Smooth muscle cell (in vitro differentiated cells): ENCODE measurements around the gene IQUB. TPM values are rescaled to one million over a fixed set of nuclear protein-coding genes. Genes with fewer than 3 reads are reported as not detected.

Experiments used
- DNase-seq: peaks from one replicate; lab custom pipeline; 2025; ENCODE audit not compliant: unreplicated experiment; lab: John Stamatoyannopoulos, UW
- H2AFZ ChIP-seq: fragments of 200-600 bp; sonication (generic); 2 replicates; pipeline ENCODE4 v1.6.0; 2016; ENCODE audit warnings: antibody characterized with exemption, low read depth, mild to moderate bottlenecking
- H3F3A ChIP-seq: fragments of 200-600 bp; sonication (generic); 2 replicates; pipeline ENCODE4 v1.6.0; 2017; ENCODE audit warnings: antibody characterized with exemption, low read depth
- H3K27ac ChIP-seq: fragments of 200-600 bp; sonication (generic); 2 replicates; pipeline ENCODE4 v1.5.1; 2016; ENCODE audit warnings: low read depth, mild to moderate bottlenecking
- H3K27me3 ChIP-seq: fragments of 200-600 bp; sonication (generic); 2 replicates; pipeline ENCODE4 v1.6.1; 2016; ENCODE audit warnings: low read depth, mild to moderate bottlenecking
- H3K36me3 ChIP-seq: fragments of 200-600 bp; sonication (generic); 2 replicates; pipeline ENCODE4 v1.5.1; 2016; ENCODE audit warnings: low read depth
- H3K4me1 ChIP-seq: fragments of 200-600 bp; sonication (generic); 2 replicates; pipeline ENCODE4 v1.5.1; 2016; ENCODE audit warnings: low read depth
- H3K4me2 ChIP-seq: fragments of 200-600 bp; sonication (generic); 2 replicates; pipeline ENCODE4 v1.6.0; 2016; ENCODE audit warnings: mild to moderate bottlenecking
- H3K4me3 ChIP-seq: fragments of 200-600 bp; sonication (generic); 2 replicates; pipeline ENCODE4 v1.5.1; 2016; ENCODE audit warnings: mild to moderate bottlenecking
- H3K79me2 ChIP-seq: fragments of 200-600 bp; sonication (generic); 2 replicates; pipeline ENCODE4 v1.6.0; 2016; ENCODE audit warnings: low read depth, mild to moderate bottlenecking
- H3K9ac ChIP-seq: fragments of 200-600 bp; sonication (generic); 2 replicates; pipeline ENCODE4 v1.6.0; 2016; ENCODE audit warnings: low read depth
- H3K9me3 ChIP-seq: fragments of 200-600 bp; sonication (generic); replicated peaks from 2 replicates; pipeline ENCODE4 v1.5.1; 2016; ENCODE audit warnings: low read depth
- H4K20me1 ChIP-seq: fragments of 200-600 bp; sonication (generic); 2 replicates; pipeline ENCODE4 v1.6.0; 2016; ENCODE audit warnings: low read depth
- CTCF ChIP-seq: fragments of 200-600 bp; sonication (generic); IDR thresholded peaks from 2 replicates; pipeline ENCODE4 v1.5.1; 2017; ENCODE audit warnings: borderline replicate concordance, mild to moderate bottlenecking, antibody characterized with exemption; ENCODE audit not compliant: insufficient read depth, poor library complexity, severe bottlenecking
- WGBS: methylation state at CpG from one replicate; pipeline ENCODE4 v1.1.7; 2016; ENCODE audit warnings: low lambda C conversion rate; 5-methylcytosine and 5-hydroxymethylcytosine counted together
- polyA plus RNA-seq: library from polyadenylated mRNA; unstranded; fragments of >200 nt; fragmentation: Nextera tagmentation; extraction: Ambion mirVana; gene quantifications from 2 replicates; pipeline ENCODE4 v1.2.1, GENCODE V29; 2016
- total RNA-seq: library from RNA; depleted of rRNA; stranded (reverse); fragments of >200 nt; gene quantifications from 2 replicates; pipeline ENCODE4 v1.2.3, GENCODE V29; 2014

The IQUB gene
- total RNA-seq (2.1 and 2.4 TPM in 2 replicates), polyA plus RNA-seq (0.58 and 0.83 TPM in 2 replicates)

GRCh38 chr7:123534383-123535260 is at the start of gene IQUB:
Gene IQUB, minus strand, starts transcription at chr7:123534595. Its CDS starts 22,255 bp downstream, at chr7:123512340.
- no peak for TF ChIP-seq CTCF
- H3K4me2 ChIP-seq, result peak within 1 kb of the TSS; percentile 88
- peaks cover 19% of the 10 kb centered on the region for H3F3A ChIP-seq
- H3K36me3 ChIP-seq, result no peaks in the 10 kb centered on the region
- no peaks in the 10 kb centered on the region for H4K20me1 ChIP-seq
- no peaks in the 10 kb centered on the region for H3K9me3 ChIP-seq
- WGBS, result 0% methylated on average over 18 of the region's 54 CpGs
- peak within 1 kb of the TSS; percentile 88 for H3K27ac ChIP-seq
- H2AFZ ChIP-seq, result peak within 1 kb of the TSS; percentile 95
- peaks cover 10% of the 10 kb centered on the region for H3K4me1 ChIP-seq
- DNase-seq, result peak; percentile 96
- no peaks in the 10 kb centered on the region for H3K27me3 ChIP-seq
- H3K79me2 ChIP-seq, result no peaks in the 10 kb centered on the region
- H3K4me3 ChIP-seq, result peak within 1 kb of the TSS; percentile 73
- H3K9ac ChIP-seq, result peak within 1 kb of the TSS; percentile 89

- Histone ChIP-seq H3K4me2 (no peak overlapping the region), H3K36me3 (no peaks in the 10 kb centered on the region), H3K9me3 (no peaks in the 10 kb centered on the region), H2AFZ (no peak overlapping the region), H3K79me2 (no peaks in the 10 kb centered on the region), H3K4me3 (no peak overlapping the region), H3K27me3 (no peaks in the 10 kb centered on the region), H3F3A (no peaks in the 10 kb centered on the region), H4K20me1 (no peaks in the 10 kb centered on the region), H3K9ac (no peak overlapping the region), H3K27ac (no peak overlapping the region), H3K4me1 (no peaks in the 10 kb centered on the region)
- 95% methylated on average over 4 of the region's 4 CpGs for WGBS
- TF ChIP-seq CTCF, result no peak
- DNase-seq, result no peak
Observed at GRCh38 chr7:123583821-123584220, 49.4 kb upstream of the IQUB start.

- Histone ChIP-seq H3K27me3 (no peaks in the 10 kb centered on the region), H3K27ac (no peak overlapping the region), H3K79me2 (no peaks in the 10 kb centered on the region), H2AFZ (peak overlapping the region; percentile 82), H3K4me3 (no peak overlapping the region), H3K4me1 (no peaks in the 10 kb centered on the region), H4K20me1 (no peaks in the 10 kb centered on the region), H3K4me2 (peak overlapping the region; percentile 60), H3F3A (no peaks in the 10 kb centered on the region), H3K9ac (no peak overlapping the region), H3K9me3 (no peaks in the 10 kb centered on the region), H3K36me3 (no peaks in the 10 kb centered on the region)
- DNase-seq, result no peak
- 40% methylated on average over 2 of the region's 2 CpGs for WGBS
- no peak for TF ChIP-seq CTCF
Observed at GRCh38 chr7:123581162-123581459, 46.7 kb upstream of the IQUB start.
